ENCODE results near the gene GTF3C1. TPM values are rescaled to one million over a fixed set of nuclear protein-coding genes. Genes with fewer than 3 reads are reported as not detected.

The GTF3C1 gene
- total and polyA plus RNA-seq, 2 of the 8 experiments (the other 6 are each of a cell fraction or from before 2014, with no cell fraction given): 89.3 to 126 TPM

- TF ChIP-seq CTCF (IDR thresholded peaks at IDR 0.05; ENCODE audit: control extremely low read depth in 1 of 3, insufficient read depth in 1 of 3, low read depth in 1 of 3, low read length in 3 of 3): no peak
- no peak for TF ChIP-seq CTBP2 (IDR thresholded peaks at IDR 0.05; ENCODE audit: borderline replicate concordance, insufficient read depth, insufficient read length, low read length)
- TF ChIP-seq KDM4A (IDR thresholded peaks at IDR 0.05; ENCODE audit: low read depth, low read length, severe bottlenecking): no peak
- TF ChIP-seq POLR2AphosphoS5 (IDR thresholded peaks at IDR 0.05; ENCODE audit: low read depth, low read length): no peak
- no peak for TF ChIP-seq KDM1A (IDR thresholded peaks at IDR 0.05; ENCODE audit: borderline replicate concordance, low read length)
- no peak for TF ChIP-seq YY1 (IDR thresholded peaks at IDR 0.05; ENCODE audit: low read depth, low read length)
- TF ChIP-seq POLR2A (IDR thresholded peaks at IDR 0.05; ENCODE audit: control extremely low read depth in 1 of 2, low read depth in 2 of 2, low read length in 2 of 2): no peak
- TF ChIP-seq, protein P1, sequence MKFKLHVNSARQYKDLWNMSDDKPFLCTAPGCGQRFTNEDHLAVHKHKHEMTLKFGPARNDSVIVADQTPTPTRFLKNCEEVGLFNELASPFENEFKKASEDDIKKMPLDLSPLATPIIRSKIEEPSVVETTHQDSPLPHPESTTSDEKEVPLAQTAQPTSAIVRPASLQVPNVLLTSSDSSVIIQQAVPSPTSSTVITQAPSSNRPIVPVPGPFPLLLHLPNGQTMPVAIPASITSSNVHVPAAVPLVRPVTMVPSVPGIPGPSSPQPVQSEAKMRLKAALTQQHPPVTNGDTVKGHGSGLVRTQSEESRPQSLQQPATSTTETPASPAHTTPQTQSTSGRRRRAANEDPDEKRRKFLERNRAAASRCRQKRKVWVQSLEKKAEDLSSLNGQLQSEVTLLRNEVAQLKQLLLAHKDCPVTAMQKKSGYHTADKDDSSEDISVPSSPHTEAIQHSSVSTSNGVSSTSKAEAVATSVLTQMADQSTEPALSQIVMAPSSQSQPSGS (IDR thresholded peaks at IDR 0.05; ENCODE audit: low read length): no peak
- TF ChIP-seq MAX (IDR thresholded peaks at IDR 0.05): no peak
Observed at GRCh38 chr16:27561216-27561615, 11.5 kb upstream of the GTF3C1 start (continued).
